ENCODE measurements around the gene RASSF7. TPM values are rescaled to one million over a fixed set of nuclear protein-coding genes. Genes with fewer than 3 reads are reported as not detected.

Gene RASSF7
- total RNA-seq, 2 experiments from 2014 or later: 14.1 to 15.7 TPM

DNA sequence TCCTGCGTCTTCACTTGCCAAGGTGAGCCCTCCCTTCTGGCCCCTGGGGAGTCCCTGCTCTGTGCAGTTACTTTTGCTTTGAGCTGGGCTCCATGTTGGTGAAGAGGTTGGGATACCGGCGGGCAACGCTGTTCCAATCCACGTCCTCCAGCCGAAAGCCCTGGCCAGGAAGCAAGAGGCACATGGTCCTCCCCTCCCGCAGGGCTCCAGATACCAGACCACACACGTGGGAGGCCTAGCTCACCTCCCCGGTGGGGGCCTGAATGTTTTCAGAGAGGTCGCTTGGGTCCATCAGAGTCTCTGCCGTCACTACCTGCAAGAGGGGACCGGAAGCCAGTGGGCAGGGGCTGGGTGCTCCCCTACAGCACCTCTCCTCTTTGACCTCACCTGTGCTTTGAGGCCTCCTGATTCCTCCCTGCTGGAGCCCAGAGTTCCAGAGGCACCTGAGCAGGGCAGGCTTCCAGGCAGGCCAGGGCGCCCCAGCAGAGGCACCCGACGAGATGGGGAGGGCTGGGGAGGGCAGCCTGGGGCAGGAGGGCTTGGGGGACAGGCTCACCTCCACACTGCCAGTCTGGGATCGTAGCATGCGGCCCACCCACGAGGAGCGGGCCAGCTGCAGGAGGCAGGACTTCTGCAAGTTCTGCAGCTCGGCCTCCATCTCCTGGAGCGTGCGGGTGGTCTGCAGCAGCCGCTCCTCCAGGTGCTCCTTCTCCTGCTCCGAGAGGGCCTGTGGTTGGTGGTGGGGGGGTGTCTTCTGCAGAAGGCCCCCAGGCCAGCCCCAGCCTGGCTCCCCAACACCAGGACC lies 3.2 kb upstream of the RASSF7 start:
- ATAC-seq (ENCODE audit: poor library complexity) (no peak), DNase-seq (peak in 1 of 14 experiments; percentile 41)
- intact Hi-C loops (cut with DNase I, micrococcal nuclease): loop anchor here in 1 of 2 experiments (2.0 kb wide), 2 partner anchors 19 to 55 kb away; no protein-coding TSS in a partner anchor
- H3K4me1 Mint-ChIP-seq (ENCODE audit: low read depth): peaks cover 13% of the 10 kb centered on the region
- TF ChIP-seq, protein P1, sequence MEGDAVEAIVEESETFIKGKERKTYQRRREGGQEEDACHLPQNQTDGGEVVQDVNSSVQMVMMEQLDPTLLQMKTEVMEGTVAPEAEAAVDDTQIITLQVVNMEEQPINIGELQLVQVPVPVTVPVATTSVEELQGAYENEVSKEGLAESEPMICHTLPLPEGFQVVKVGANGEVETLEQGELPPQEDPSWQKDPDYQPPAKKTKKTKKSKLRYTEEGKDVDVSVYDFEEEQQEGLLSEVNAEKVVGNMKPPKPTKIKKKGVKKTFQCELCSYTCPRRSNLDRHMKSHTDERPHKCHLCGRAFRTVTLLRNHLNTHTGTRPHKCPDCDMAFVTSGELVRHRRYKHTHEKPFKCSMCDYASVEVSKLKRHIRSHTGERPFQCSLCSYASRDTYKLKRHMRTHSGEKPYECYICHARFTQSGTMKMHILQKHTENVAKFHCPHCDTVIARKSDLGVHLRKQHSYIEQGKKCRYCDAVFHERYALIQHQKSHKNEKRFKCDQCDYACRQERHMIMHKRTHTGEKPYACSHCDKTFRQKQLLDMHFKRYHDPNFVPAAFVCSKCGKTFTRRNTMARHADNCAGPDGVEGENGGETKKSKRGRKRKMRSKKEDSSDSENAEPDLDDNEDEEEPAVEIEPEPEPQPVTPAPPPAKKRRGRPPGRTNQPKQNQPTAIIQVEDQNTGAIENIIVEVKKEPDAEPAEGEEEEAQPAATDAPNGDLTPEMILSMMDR (IDR thresholded peaks at IDR 0.05): no peak
- Histone ChIP-seq H3K36me3 (ENCODE audit: insufficient read depth, low read length) (no peaks in the 10 kb centered on the region), H3K4me3 (ENCODE audit: low read length) (no peak overlapping the region), H3K9me3 (ENCODE audit: control insufficient read depth in 1 of 2, insufficient read depth in 1 of 2, low read length in 2 of 2) (no peaks in the 10 kb centered on the region), H3K27ac (ENCODE audit: low read depth in 1 of 2, low read length in 2 of 2) (no peak overlapping the region), H3K27me3 (ENCODE audit: control insufficient read depth in 1 of 2, insufficient read depth in 2 of 2, low read length in 2 of 2) (no peaks in the 10 kb centered on the region), H3K4me1 (ENCODE audit: insufficient read depth, low read length) (peaks cover 52% of the 10 kb centered on the region)
- ChIA-PET POLR2A (interaction anchor here (1.3 to 3.9 kb wide), 4 partner anchors 17 to 168 kb away, joined by 3 to 27 read pairs (median 12); partner anchors contain the start of genes PHRF1 and RNH1), CTCF (interaction anchor here (1.6 kb wide), 3 partner anchors 18 to 170 kb away, joined by 3 to 4 read pairs (median 4); partner anchors contain the start of genes IRF7 and PHRF1)
- no peaks in the 10 kb centered on the region for H3K9me3 Mint-ChIP-seq
- no peaks in the 10 kb centered on the region for H3K27me3 Mint-ChIP-seq
- H3K36me3 Mint-ChIP-seq (ENCODE audit: low read depth): peaks cover 5% of the 10 kb centered on the region
- peak overlapping the region; percentile 39 for H3K4me3 Mint-ChIP-seq
- peak overlapping the region; percentile 12 for H3K27ac Mint-ChIP-seq

DNA sequence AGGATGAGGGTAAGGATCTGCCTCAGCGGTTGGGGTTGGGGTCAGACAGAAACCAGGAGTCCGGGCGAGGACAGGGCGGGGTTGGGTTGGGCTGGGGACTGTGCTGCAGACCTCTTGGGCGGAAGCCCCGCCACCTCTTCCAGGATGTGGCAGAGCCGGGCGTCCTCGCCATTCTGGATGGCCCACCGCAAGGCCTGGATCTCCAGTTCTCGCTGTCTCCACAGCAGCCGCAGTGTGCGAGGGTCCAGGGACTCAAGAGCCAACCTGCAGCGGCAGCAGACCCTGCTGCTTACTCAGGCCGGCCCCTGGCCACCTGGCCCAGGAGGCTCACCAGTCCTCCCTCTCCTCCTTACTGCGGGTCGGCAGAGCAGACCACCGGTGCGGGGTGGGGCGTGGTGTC lies 2.3 kb upstream of the RASSF7 start:
- intact Hi-C loops (cut with DNase I, micrococcal nuclease): loop anchor here in 1 of 2 experiments (2.0 kb wide), 1 partner anchor 54 kb away; no protein-coding TSS in a partner anchor

DNA sequence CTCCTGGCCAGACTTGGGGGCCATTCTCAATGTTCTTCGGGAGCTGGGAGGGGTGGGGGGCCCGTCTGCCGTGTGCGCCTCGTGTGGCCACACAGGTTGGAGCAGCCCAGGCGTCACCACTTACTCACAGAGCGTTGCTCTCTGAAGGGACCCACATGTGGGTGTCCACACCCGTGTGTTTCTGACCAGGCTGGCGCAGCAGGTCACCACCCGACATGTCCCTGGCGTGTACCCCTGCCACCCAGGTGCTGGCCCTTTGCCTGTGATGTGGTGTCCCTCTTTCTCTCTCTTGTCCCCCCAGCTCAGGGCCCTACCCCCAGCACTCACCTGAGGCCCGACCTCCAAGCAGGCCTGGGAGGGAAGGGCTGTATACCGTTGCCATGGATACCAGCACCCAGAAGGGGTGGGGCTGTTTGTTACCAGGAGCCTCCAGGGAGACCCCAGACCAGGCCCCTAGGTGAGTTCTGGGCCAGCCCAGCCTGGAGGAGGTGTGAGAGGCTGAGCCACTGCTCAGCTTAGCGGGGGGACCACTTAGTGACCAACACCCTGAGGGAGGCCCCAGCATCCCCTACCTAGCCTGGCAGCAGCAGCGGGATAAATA lies 1.6 kb upstream of the RASSF7 start:
- H3K27me3 Mint-ChIP-seq: no peaks in the 10 kb centered on the region
- H3K4me1 Mint-ChIP-seq (ENCODE audit: low read depth): peaks cover 13% of the 10 kb centered on the region
- peaks cover 9% of the 10 kb centered on the region for H3K36me3 Mint-ChIP-seq (ENCODE audit: low read depth)
- H3K27ac ChIP-seq (ENCODE audit: low read depth in 1 of 2, low read length in 2 of 2): no peak overlapping the region
- no peaks in the 10 kb centered on the region for H3K9me3 Mint-ChIP-seq
- H3K27ac Mint-ChIP-seq: peak overlapping the region; percentile 88
- ChIA-PET CTCF (interaction anchor here (1.0 to 1.6 kb wide), 2 partner anchors 9 to 70 kb away, joined by 3 read pairs; no protein-coding TSS in a partner anchor), POLR2A (interaction anchor here (0.9 to 2.2 kb wide), 3 partner anchors 10 to 55 kb away, joined by 4 to 21 read pairs (median 11); partner anchors contain the start of gene PHRF1)
- H3K4me1 ChIP-seq (ENCODE audit: insufficient read depth, low read length): peaks cover 46% of the 10 kb centered on the region
- H3K4me3 ChIP-seq (ENCODE audit: low read length): no peak overlapping the region
- TF ChIP-seq, protein P1 (IDR thresholded peaks at IDR 0.05): no peak
- no peaks in the 10 kb centered on the region for H3K27me3 ChIP-seq (ENCODE audit: control insufficient read depth in 1 of 2, insufficient read depth in 2 of 2, low read length in 2 of 2)
- intact Hi-C loops (cut with DNase I, micrococcal nuclease): loop anchor here in 1 of 2 experiments (2.0 kb wide), 1 partner anchor 54 kb away; no protein-coding TSS in a partner anchor
- DNase-seq: peak in 2 of 14 experiments; percentile 48 to 62
- peaks cover 10% of the 10 kb centered on the region for H3K36me3 ChIP-seq (ENCODE audit: insufficient read depth, low read length)
- no peak for ATAC-seq (ENCODE audit: poor library complexity)
- no peaks in the 10 kb centered on the region for H3K9me3 ChIP-seq (ENCODE audit: control insufficient read depth in 1 of 2, insufficient read depth in 1 of 2, low read length in 2 of 2)
- peak overlapping the region; percentile 54 for H3K4me3 Mint-ChIP-seq

More for the DNA sequence above, 2.3 kb upstream of the RASSF7 start:
- Histone ChIP-seq H3K27me3 (ENCODE audit: control insufficient read depth in 1 of 2, insufficient read depth in 2 of 2, low read length in 2 of 2) (no peaks in the 10 kb centered on the region), H3K36me3 (ENCODE audit: insufficient read depth, low read length) (peaks cover 7% of the 10 kb centered on the region), H3K4me1 (ENCODE audit: insufficient read depth, low read length) (peaks cover 52% of the 10 kb centered on the region), H3K4me3 (ENCODE audit: low read length) (no peak overlapping the region), H3K9me3 (ENCODE audit: control insufficient read depth in 1 of 2, insufficient read depth in 1 of 2, low read length in 2 of 2) (no peaks in the 10 kb centered on the region), H3K27ac (ENCODE audit: low read depth in 1 of 2, low read length in 2 of 2) (no peak overlapping the region)
- ChIA-PET POLR2A (interaction anchor here (2.2 kb wide), 1 partner anchor 17 kb away, joined by 21 read pairs; the partner anchor contains the start of gene PHRF1), CTCF (no interaction called here)
- Mint-ChIP-seq H3K4me1 (ENCODE audit: low read depth) (peaks cover 13% of the 10 kb centered on the region), H3K36me3 (ENCODE audit: low read depth) (peaks cover 7% of the 10 kb centered on the region), H3K9me3 (no peaks in the 10 kb centered on the region), H3K27ac (no peak overlapping the region), H3K4me3 (no peak overlapping the region), H3K27me3 (no peaks in the 10 kb centered on the region)
- no peak for ATAC-seq (ENCODE audit: poor library complexity)
- DNase-seq: peak in 1 of 14 experiments; percentile 40
- TF ChIP-seq, protein P1 (IDR thresholded peaks at IDR 0.05): no peak

Data from CD4-positive, alpha-beta T cell (primary cell).